Neural cell (in vitro differentiated cells): Measurements from ENCODE around the gene CENPT. TPM values are rescaled to one million over a fixed set of nuclear protein-coding genes. Genes with fewer than 3 reads are reported as not detected.

Experiments used
- H2AFZ ChIP-seq: fragments of 200-600, 300-800 bp; sonication (generic), shearing (Covaris generic); 2 replicates; pipeline ENCODE4 v1.6.0; 2014; ENCODE audit warnings: low read depth, mild to moderate bottlenecking, antibody characterized with exemption, low read length, moderate library complexity
- H3F3A ChIP-seq: fragments of 200-600 bp; shearing (Covaris generic); 2 replicates; pipeline ENCODE4 v1.6.1; 2016; ENCODE audit warnings: mild to moderate bottlenecking, moderate library complexity, mixed read lengths, antibody characterized with exemption, low read length; ENCODE audit not compliant: insufficient read depth, poor library complexity, severe bottlenecking
- H3K27ac ChIP-seq: fragments of 200-600, 300-800 bp; sonication (generic), shearing (Covaris generic); 2 replicates; pipeline ENCODE4 v1.5.1; 2014; ENCODE audit warnings: mild to moderate bottlenecking, low read length, moderate library complexity
- H3K27me3 ChIP-seq: fragments of 300-800, 200-600 bp; sonication (generic), shearing (Covaris generic); 2 replicates; pipeline ENCODE4 v1.6.0; 2014; ENCODE audit warnings: mild to moderate bottlenecking, low read depth, low read length, moderate library complexity; ENCODE audit not compliant: insufficient read depth
- H3K36me3 ChIP-seq: fragments of 300-800, 200-600 bp; sonication (generic), shearing (Covaris generic); 2 replicates; pipeline ENCODE4 v1.5.1; 2014; ENCODE audit warnings: mild to moderate bottlenecking, antibody characterized with exemption, low read length, moderate library complexity; ENCODE audit not compliant: insufficient read depth
- H3K4me2 ChIP-seq: fragments of 300-800, 200-600 bp; sonication (generic), shearing (Covaris generic); 2 replicates; pipeline ENCODE4 v1.6.0; 2014; ENCODE audit warnings: mild to moderate bottlenecking, low read length
- H3K4me3 ChIP-seq: fragments of 300-800, 200-600 bp; sonication (generic), shearing (Covaris generic); 2 replicates; pipeline ENCODE4 v1.5.1; 2014; ENCODE audit warnings: mild to moderate bottlenecking, low read length, moderate library complexity
- H3K79me2 ChIP-seq: fragments of 200-600 bp; shearing (Covaris generic); replicated peaks from 2 replicates; pipeline ENCODE4 v1.6.0; 2014; ENCODE audit warnings: mild to moderate bottlenecking, low read length, moderate library complexity; ENCODE audit not compliant: insufficient read depth
- H3K9ac ChIP-seq: fragments of 300-800, 200-600 bp; sonication (generic), shearing (Covaris generic); 2 replicates; pipeline ENCODE4 v1.6.1; 2016; ENCODE audit warnings: mild to moderate bottlenecking, low read length, mixed read lengths
- H3K9me2 ChIP-seq: fragments of 200-600 bp; shearing (Covaris generic); 2 replicates; pipeline ENCODE4 v1.6.1; 2016; ENCODE audit warnings: mild to moderate bottlenecking, low read length, mixed read lengths; ENCODE audit not compliant: insufficient read depth
- H3K9me3 ChIP-seq: fragments of 200-600, 300-800 bp; sonication (generic), shearing (Covaris generic); 2 replicates; pipeline ENCODE4 v1.6.1; 2016; ENCODE audit warnings: mild to moderate bottlenecking, mixed run types, low read length, moderate library complexity, mixed read lengths
- H4K20me1 ChIP-seq: fragments of 200-600 bp; shearing (Covaris generic); 2 replicates; pipeline ENCODE4 v1.6.1; 2016; ENCODE audit warnings: mild to moderate bottlenecking, mixed run types; ENCODE audit not compliant: insufficient read depth
- EP300 ChIP-seq: fragments of 450-650 bp; conservative IDR thresholded peaks from 2 replicates; pipeline ENCODE4 v1.6.1; 2014; ENCODE audit warnings: antibody characterized with exemption, mild to moderate bottlenecking, moderate library complexity; ENCODE audit not compliant: poor library complexity, severe bottlenecking
- EZH2 ChIP-seq: fragments of 200-600, 300-800 bp; shearing (Covaris generic), sonication (generic); IDR thresholded peaks from 2 replicates; pipeline ENCODE4 v1.6.1; 2014; ENCODE audit warnings: antibody characterized with exemption, low read length, borderline replicate concordance, mild to moderate bottlenecking; ENCODE audit not compliant: insufficient read depth, poor library complexity, severe bottlenecking
- MXI1 ChIP-seq: fragments of 450-650 bp; conservative IDR thresholded peaks from 2 replicates; pipeline ENCODE4 v1.6.1; 2014; ENCODE audit warnings: antibody characterized with exemption, mild to moderate bottlenecking; ENCODE audit not compliant: poor library complexity, severe bottlenecking
- POLR2AphosphoS5 ChIP-seq: IDR thresholded peaks from 2 replicates; pipeline ENCODE4 v1.6.1; 2012
- RAD21 ChIP-seq: fragments of 450-650 bp; conservative IDR thresholded peaks from 2 replicates; pipeline ENCODE4 v1.6.1; 2014; ENCODE audit warnings: antibody characterized with exemption, mild to moderate bottlenecking, moderate library complexity
- SMC3 ChIP-seq: fragments of 450-650 bp; conservative IDR thresholded peaks from 2 replicates; pipeline ENCODE4 v1.6.1; 2014; ENCODE audit warnings: antibody characterized with exemption, mild to moderate bottlenecking, moderate library complexity; ENCODE audit not compliant: poor library complexity
- TAF1 ChIP-seq: IDR thresholded peaks from 2 replicates; pipeline ENCODE4 v1.6.1; 2012; ENCODE audit warnings: low read depth
- polyA plus RNA-seq: library from polyadenylated mRNA; depleted of rRNA; stranded (reverse); fragments of >200 nt; gene quantifications from 2 replicates; pipeline ENCODE4 v1.2.3, GENCODE V29; 2014
- TF ChIP-seq, protein P1 (sequence below): fragments of 450-650 bp; IDR thresholded peaks from 2 replicates; pipeline ENCODE4 v1.5.1; 2014; ENCODE audit warnings: antibody characterized with exemption, mild to moderate bottlenecking, moderate library complexity; ENCODE audit not compliant: poor library complexity, severe bottlenecking
- TF ChIP-seq, protein P2 (sequence below): IDR thresholded peaks from 2 replicates; pipeline ENCODE4 v1.6.1; 2012; ENCODE audit warnings: borderline replicate concordance

CENPT gene
- polyA plus RNA-seq, 1 donor from 2014 or later: 104 TPM

DNA sequence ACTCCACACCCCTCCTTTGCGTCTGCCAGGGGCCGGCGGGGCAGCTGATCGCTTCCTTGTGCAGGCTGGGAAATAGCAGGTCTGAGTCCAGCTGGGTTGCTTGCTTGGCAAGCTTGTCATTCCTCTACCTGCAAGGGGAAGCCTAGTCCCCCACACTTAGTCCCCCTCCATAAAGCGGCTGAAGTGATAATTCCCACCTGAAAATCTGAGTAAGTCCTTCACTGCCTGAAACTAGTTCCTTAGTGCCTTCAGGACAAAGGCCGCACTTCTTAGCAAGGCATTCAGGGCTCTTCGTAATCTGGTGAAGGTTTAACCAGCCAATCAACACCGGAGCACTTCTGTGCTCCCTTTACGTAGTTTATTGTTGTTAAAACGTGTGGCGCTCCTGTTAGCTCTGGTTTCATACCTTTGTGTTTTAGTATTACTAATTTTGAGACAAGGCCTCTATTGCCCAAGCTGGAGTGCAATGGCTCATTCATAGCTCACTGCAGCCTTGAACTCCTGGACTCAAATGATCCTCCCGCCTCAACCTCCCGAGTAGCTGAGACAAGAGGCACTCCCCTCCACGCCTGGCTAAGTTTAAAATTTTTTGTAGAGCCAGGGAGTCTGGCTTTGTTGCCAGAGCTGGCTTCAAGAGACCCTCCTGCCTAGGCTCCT, 46.4 kb upstream of the CENPT start:
- peak overlapping the region; percentile 66 for H2AFZ ChIP-seq
- H3K9me2 ChIP-seq: no peaks in the 10 kb centered on the region
- peak overlapping the region; percentile 98 for H3K4me3 ChIP-seq
- H3K27ac ChIP-seq: peak overlapping the region; percentile 90
- H3K36me3 ChIP-seq: no peaks in the 10 kb centered on the region
- peaks cover 18% of the 10 kb centered on the region for H3K79me2 ChIP-seq
- TF ChIP-seq RAD21 (no peak), TAF1 (no peak), POLR2AphosphoS5 (no peak), EP300 (no peak), MXI1 (no peak), EZH2 (no peak), SMC3 (no peak)
- TF ChIP-seq, protein P1, sequence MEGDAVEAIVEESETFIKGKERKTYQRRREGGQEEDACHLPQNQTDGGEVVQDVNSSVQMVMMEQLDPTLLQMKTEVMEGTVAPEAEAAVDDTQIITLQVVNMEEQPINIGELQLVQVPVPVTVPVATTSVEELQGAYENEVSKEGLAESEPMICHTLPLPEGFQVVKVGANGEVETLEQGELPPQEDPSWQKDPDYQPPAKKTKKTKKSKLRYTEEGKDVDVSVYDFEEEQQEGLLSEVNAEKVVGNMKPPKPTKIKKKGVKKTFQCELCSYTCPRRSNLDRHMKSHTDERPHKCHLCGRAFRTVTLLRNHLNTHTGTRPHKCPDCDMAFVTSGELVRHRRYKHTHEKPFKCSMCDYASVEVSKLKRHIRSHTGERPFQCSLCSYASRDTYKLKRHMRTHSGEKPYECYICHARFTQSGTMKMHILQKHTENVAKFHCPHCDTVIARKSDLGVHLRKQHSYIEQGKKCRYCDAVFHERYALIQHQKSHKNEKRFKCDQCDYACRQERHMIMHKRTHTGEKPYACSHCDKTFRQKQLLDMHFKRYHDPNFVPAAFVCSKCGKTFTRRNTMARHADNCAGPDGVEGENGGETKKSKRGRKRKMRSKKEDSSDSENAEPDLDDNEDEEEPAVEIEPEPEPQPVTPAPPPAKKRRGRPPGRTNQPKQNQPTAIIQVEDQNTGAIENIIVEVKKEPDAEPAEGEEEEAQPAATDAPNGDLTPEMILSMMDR: no peak
- TF ChIP-seq, protein P2, sequence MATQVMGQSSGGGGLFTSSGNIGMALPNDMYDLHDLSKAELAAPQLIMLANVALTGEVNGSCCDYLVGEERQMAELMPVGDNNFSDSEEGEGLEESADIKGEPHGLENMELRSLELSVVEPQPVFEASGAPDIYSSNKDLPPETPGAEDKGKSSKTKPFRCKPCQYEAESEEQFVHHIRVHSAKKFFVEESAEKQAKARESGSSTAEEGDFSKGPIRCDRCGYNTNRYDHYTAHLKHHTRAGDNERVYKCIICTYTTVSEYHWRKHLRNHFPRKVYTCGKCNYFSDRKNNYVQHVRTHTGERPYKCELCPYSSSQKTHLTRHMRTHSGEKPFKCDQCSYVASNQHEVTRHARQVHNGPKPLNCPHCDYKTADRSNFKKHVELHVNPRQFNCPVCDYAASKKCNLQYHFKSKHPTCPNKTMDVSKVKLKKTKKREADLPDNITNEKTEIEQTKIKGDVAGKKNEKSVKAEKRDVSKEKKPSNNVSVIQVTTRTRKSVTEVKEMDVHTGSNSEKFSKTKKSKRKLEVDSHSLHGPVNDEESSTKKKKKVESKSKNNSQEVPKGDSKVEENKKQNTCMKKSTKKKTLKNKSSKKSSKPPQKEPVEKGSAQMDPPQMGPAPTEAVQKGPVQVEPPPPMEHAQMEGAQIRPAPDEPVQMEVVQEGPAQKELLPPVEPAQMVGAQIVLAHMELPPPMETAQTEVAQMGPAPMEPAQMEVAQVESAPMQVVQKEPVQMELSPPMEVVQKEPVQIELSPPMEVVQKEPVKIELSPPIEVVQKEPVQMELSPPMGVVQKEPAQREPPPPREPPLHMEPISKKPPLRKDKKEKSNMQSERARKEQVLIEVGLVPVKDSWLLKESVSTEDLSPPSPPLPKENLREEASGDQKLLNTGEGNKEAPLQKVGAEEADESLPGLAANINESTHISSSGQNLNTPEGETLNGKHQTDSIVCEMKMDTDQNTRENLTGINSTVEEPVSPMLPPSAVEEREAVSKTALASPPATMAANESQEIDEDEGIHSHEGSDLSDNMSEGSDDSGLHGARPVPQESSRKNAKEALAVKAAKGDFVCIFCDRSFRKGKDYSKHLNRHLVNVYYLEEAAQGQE: no peak
- no peaks in the 10 kb centered on the region for H3F3A ChIP-seq
- H3K27me3 ChIP-seq: no peaks in the 10 kb centered on the region
- H3K4me2 ChIP-seq: peak overlapping the region; percentile 99
- no peaks in the 10 kb centered on the region for H4K20me1 ChIP-seq
- H3K9ac ChIP-seq: peak overlapping the region; percentile 98
- no peaks in the 10 kb centered on the region for H3K9me3 ChIP-seq

DNA sequence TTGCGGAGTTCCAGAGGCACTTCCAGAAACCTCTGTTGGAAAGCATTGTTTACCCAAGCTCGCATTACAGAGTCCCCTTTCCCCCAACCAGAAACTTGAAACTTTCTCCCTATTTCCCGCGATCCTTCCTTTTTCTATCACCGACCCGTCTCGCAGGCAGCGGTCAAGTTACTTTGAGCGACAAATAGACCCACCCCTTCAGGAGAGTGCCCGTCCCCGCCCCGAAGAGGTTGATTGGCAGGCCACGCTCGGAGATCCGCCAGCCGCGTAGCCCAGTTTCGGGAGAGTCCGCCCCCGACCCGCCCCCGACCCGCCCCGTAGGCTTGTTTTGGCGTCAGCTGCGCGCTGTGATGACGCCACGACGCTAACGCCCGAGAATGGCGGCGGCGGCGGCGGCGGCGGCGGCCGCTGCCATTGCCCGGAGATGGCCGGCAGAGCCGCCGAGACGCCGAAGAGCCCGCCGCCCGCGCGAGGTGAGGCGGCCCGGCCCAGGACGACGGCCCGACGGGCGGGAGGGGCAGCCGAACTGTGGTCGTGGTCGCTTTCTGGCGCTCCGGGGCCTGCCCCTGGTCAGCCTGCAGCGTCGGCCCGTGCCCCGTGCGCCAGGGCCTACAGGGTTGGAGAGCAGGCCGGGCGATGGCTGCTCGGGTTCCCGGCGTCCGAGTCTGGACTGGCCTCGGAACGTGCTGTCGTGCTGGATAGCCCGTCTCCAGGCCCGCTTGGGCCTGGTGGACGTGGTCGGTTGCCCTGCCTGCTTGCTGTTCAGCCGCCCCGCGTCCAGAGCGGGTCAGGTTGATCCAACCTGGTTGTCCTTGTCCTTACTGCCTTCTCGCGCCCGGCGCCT, 45.6 kb upstream of the CENPT start, which contains the start of gene PSKH1:
TSS of gene PSKH1 (plus strand) at position 356 of the 844 bp plus-strand sequence. CDS start 15,496 bp downstream, outside the sequence.
- Histone ChIP-seq H4K20me1 (no peaks in the 10 kb centered on the region), H3K36me3 (no peaks in the 10 kb centered on the region), H3K9me2 (no peaks in the 10 kb centered on the region), H2AFZ (peak within 1 kb of the TSS; percentile 66), H3K4me2 (peak within 1 kb of the TSS; percentile 99), H3K79me2 (peaks cover 18% of the 10 kb centered on the region), H3K27ac (peak within 1 kb of the TSS; percentile 90), H3K9ac (peak within 1 kb of the TSS; percentile 98), H3K9me3 (no peaks in the 10 kb centered on the region), H3K27me3 (no peaks in the 10 kb centered on the region), H3F3A (no peaks in the 10 kb centered on the region), H3K4me3 (peak within 1 kb of the TSS; percentile 98)
- peak; percentile 54 for TF ChIP-seq EP300
- no peak for TF ChIP-seq TAF1
- no peak for TF ChIP-seq SMC3
- TF ChIP-seq POLR2AphosphoS5: peak; percentile 89
- no peak for TF ChIP-seq EZH2
- TF ChIP-seq, protein P2: peak; percentile 26
- no peak for TF ChIP-seq RAD21
- peak; percentile 76 for TF ChIP-seq MXI1
- TF ChIP-seq, protein P1: no peak
